Adipocyte (in vitro differentiated cells): ENCODE measurements around the gene COL6A2.
"Not testable (repeated sequence)": the region's sequence is repeated elsewhere in the genome, so short reads cannot be mapped to it uniquely, and the experiment has no call there.

Source experiments
- DNase-seq: peaks from one replicate; pipeline ENCODE4 v3.0.0-alpha.2; 2015; ENCODE audit warnings: low read depth
- H3K27me3 ChIP-seq: replicated peaks from 2 replicates; pipeline ENCODE4 v1.7.0; 2013; ENCODE audit warnings: mild to moderate bottlenecking, low read length, moderate library complexity; ENCODE audit not compliant: control insufficient read depth, insufficient read depth
- H3K36me3 ChIP-seq: 2 replicates; pipeline ENCODE4 v1.7.0; 2013; ENCODE audit warnings: low read length, mild to moderate bottlenecking, moderate library complexity; ENCODE audit not compliant: control insufficient read depth, insufficient read depth, severe bottlenecking
- H3K4me1 ChIP-seq: 2 replicates; pipeline ENCODE4 v1.7.0; 2013; ENCODE audit warnings: mild to moderate bottlenecking, low read length, moderate library complexity; ENCODE audit not compliant: control insufficient read depth, insufficient read depth
- H3K4me3 ChIP-seq: 2 replicates; pipeline ENCODE4 v1.7.0; 2013; ENCODE audit warnings: mild to moderate bottlenecking, low read length, moderate library complexity
- H3K9ac ChIP-seq: 2 replicates; pipeline ENCODE4 v1.7.0; 2013; ENCODE audit warnings: mild to moderate bottlenecking, low read length, moderate library complexity
- H3K9me3 ChIP-seq: 2 replicates; pipeline ENCODE4 v1.7.0; 2013; ENCODE audit warnings: mild to moderate bottlenecking, low read length, moderate library complexity; ENCODE audit not compliant: control insufficient read depth

COL6A2 gene

GRCh38 chr21:46137908-46138307 is 40.0 kb downstream of the COL6A2 start:
- DNase-seq: no peak
- peaks cover 10% of the 10 kb centered on the region for H3K27me3 ChIP-seq
- H3K4me1 ChIP-seq: no peaks in the 10 kb centered on the region
- no peaks in the 10 kb centered on the region for H3K9me3 ChIP-seq
- H3K9ac ChIP-seq: no peak overlapping the region
- no peaks in the 10 kb centered on the region for H3K36me3 ChIP-seq
- no peak overlapping the region for H3K4me3 ChIP-seq

- Histone ChIP-seq H3K27me3 (peaks cover 10% of the 10 kb centered on the region), H3K9ac (no peak overlapping the region), H3K4me1 (no peaks in the 10 kb centered on the region), H3K9me3 (no peaks in the 10 kb centered on the region), H3K4me3 (no peak overlapping the region), H3K36me3 (no peaks in the 10 kb centered on the region)
- no peak for DNase-seq
Measured at GRCh38 chr21:46138383-46138970, 40.6 kb downstream of the COL6A2 start.

DNA sequence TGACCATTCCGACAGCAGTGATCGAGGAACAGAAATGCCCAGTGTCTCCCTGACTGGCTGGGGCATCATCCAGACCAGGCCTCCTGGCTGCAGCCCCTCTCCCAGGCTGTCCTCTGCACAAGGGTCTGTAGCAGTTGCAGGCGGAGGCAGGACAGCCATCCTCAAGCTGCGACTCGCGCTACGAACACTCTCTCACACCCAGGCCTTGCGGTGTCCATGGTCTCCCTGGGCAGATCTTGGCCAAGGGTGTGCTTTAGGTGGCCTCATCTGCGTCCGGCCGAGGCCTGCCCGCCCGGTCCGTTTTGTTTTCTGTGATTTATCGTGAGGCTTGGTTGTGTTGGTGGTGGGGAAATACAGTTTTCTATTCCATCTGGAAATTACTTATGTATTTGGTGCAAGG is 41.8 kb downstream of the COL6A2 start:
- Histone ChIP-seq H3K27me3 (peaks cover 10% of the 10 kb centered on the region), H3K4me1 (peaks cover 6% of the 10 kb centered on the region), H3K9me3 (no peaks in the 10 kb centered on the region), H3K4me3 (no peak overlapping the region), H3K36me3 (no peaks in the 10 kb centered on the region), H3K9ac (no peak overlapping the region)
- no peak for DNase-seq

DNA sequence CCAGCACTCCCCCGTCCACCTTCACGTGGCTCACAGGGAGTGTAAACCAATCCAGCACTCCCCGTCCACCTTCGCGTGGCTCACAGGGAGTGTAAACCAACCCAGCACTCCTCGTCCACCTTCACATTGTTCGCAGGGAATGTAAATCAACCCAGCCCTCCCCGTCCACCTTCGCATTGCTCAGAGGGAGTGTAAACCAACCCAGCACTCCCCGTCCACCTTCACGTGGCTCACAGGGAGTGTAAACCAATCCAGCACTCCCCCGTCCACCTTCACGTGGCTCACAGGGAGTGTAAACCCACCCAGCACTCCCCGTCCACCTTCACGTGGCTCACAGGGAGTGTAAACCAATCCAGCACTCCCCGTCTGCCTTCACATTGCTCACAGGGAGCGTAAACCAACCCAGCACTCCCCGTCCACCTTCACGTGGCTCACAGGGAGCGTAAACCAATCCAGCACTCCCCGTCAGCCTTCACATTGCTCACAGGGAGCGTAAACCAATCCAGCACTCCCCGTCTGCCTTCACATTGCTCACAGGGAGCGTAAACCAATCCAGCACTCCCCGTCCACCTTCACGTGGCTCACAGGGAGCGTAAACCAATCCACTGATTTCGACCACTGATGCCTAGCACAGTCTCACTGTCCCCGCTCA is 42.6 kb downstream of the COL6A2 start:
- H3K9ac ChIP-seq, H3K36me3 ChIP-seq, H3K27me3 ChIP-seq, H3K4me3 ChIP-seq, H3K4me1 ChIP-seq, DNase-seq, H3K9me3 ChIP-seq: not testable (repeated sequence)

- Histone ChIP-seq H3K36me3 (no peaks in the 10 kb centered on the region), H3K9ac (no peak overlapping the region), H3K4me3 (no peak overlapping the region), H3K4me1 (peaks cover 6% of the 10 kb centered on the region), H3K9me3 (no peaks in the 10 kb centered on the region), H3K27me3 (peaks cover 10% of the 10 kb centered on the region)
- DNase-seq: no peak
Measured at GRCh38 chr21:46141767-46142581, 44.1 kb downstream of the COL6A2 start.

GRCh38 chr21:46142582-46143473 is 44.9 kb downstream of the COL6A2 start:
- DNase-seq: no peak
- no peaks in the 10 kb centered on the region for H3K36me3 ChIP-seq
- peaks cover 10% of the 10 kb centered on the region for H3K27me3 ChIP-seq
- peaks cover 6% of the 10 kb centered on the region for H3K4me1 ChIP-seq
- H3K4me3 ChIP-seq: no peak overlapping the region
- H3K9me3 ChIP-seq: no peaks in the 10 kb centered on the region
- no peak overlapping the region for H3K9ac ChIP-seq

DNA sequence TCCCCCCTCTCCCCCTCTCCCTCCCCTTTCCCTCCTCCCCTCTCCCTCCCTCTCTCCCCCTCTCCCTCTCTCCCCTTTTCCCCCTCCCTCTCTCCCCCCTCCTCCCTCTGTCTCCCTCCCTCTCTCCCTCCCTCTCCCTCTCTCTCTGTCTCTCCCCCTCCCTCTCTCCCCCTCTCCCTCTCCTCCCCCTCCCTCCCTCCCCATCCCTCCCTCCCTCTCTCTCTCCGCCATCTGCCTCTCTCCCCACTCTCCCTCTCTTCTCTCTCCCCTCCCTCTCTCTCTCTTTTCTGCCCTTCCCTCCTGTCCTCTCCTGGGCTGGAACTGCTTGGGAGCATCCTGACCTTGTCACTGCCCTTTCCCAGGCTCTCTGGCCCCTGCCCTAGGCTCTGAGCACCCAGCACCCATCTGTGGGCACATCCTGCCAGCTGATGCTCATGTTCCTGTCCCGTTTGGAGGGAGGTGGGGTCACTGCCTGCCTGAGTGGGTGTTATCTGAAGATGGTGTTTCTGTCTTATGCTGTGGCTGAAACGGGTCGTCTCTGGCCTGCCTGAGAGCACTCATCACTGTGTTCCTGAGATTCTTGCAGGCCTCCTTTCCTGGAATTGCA is 46.7 kb downstream of the COL6A2 start:
- H3K4me3 ChIP-seq: no peak overlapping the region
- H3K36me3 ChIP-seq: no peaks in the 10 kb centered on the region
- peaks cover 5% of the 10 kb centered on the region for H3K27me3 ChIP-seq
- no peak for DNase-seq
- H3K4me1 ChIP-seq: peaks cover 6% of the 10 kb centered on the region
- H3K9me3 ChIP-seq: no peaks in the 10 kb centered on the region
- H3K9ac ChIP-seq: no peak overlapping the region

- Histone ChIP-seq H3K4me1 (peaks cover 6% of the 10 kb centered on the region), H3K9ac (no peak overlapping the region), H3K9me3 (no peaks in the 10 kb centered on the region), H3K36me3 (no peaks in the 10 kb centered on the region), H3K4me3 (no peak overlapping the region), H3K27me3 (no peaks in the 10 kb centered on the region)
- no peak for DNase-seq
Measured at GRCh38 chr21:46145159-46145839, 47.4 kb downstream of the COL6A2 start.

DNA sequence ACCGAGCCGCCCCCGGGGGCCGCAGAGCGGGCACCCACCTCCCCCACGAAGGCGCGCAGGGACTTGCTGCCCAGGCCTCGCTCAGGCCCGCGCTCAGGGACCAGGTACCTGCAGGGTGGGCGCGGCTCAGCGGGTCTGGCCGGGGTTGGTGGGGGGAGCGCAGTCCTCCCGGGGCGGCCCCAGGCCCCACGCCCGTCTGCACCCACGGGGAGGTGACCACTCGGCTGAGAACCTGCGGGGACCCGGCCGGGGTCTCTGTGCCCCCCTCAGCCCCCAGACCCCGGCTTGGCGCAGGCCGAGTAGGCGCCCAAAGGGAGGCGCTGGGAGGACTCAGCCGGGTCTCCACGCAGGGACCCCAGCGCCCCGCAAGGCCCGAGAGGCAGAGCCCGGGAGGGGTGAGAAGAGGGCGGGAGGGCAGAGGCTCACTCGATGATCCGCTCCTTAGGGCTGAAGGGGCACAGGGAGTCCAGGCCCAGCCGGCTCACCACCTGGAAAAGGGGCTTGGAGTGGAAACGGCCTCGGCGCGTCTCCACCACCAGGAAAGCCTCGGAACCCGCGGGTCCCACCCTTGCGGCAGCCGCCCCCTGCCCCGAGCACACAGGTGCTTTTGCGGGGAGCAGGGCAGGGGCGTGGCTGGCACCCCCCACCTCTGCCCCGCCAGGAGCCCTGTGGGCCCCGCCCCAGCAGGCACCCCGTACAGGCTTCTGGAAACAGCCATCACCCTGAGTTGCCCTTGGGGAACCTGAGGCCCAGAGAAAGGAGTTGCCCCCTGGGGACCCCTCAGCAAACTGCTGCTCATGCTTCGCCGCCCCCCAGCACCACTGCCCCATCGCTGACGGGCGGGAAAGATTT is 48.2 kb downstream of the COL6A2 start:
- no peaks in the 10 kb centered on the region for H3K36me3 ChIP-seq
- DNase-seq: no peak
- H3K4me1 ChIP-seq: peaks cover 6% of the 10 kb centered on the region
- H3K9ac ChIP-seq: no peak overlapping the region
- H3K27me3 ChIP-seq: no peaks in the 10 kb centered on the region
- no peaks in the 10 kb centered on the region for H3K9me3 ChIP-seq
- H3K4me3 ChIP-seq: no peak overlapping the region

DNA sequence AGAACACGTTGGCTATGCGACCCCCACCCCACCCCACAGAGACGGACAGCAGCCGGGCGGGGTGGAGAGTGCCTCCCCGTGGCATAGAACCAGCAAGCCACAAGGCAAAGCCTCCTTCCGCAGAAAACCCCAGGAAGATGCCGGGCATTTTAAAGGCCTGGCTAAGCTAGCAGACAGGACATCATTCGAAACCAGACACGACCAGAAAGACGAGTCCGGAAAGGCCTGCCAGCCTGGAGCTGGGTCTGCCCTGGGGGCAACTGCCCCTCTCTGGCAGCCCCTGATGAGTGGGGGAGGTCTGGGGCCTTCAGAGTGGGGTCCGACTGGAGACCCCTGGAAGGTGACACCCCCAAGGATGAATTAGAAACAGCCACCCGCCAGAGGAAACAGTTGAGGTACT is 48.9 kb downstream of the COL6A2 start:
- H3K36me3 ChIP-seq: no peaks in the 10 kb centered on the region
- H3K9ac ChIP-seq: no peak overlapping the region
- no peak overlapping the region for H3K4me3 ChIP-seq
- no peaks in the 10 kb centered on the region for H3K27me3 ChIP-seq
- H3K9me3 ChIP-seq: no peaks in the 10 kb centered on the region
- peaks cover 6% of the 10 kb centered on the region for H3K4me1 ChIP-seq
- no peak for DNase-seq
